Adipocyte (in vitro differentiated cells): ENCODE data around the gene IQCH.
"Not testable (repeated sequence)": the region's sequence is repeated elsewhere in the genome, so short reads cannot be mapped to it uniquely, and the experiment has no call there.

Experiments used
- DNase-seq: peaks from one replicate; pipeline ENCODE4 v3.0.0-alpha.2; 2015; ENCODE audit warnings: low read depth
- H3K27me3 ChIP-seq: replicated peaks from 2 replicates; pipeline ENCODE4 v1.7.0; 2013; ENCODE audit warnings: mild to moderate bottlenecking, low read length, moderate library complexity; ENCODE audit not compliant: control insufficient read depth, insufficient read depth
- H3K36me3 ChIP-seq: 2 replicates; pipeline ENCODE4 v1.7.0; 2013; ENCODE audit warnings: low read length, mild to moderate bottlenecking, moderate library complexity; ENCODE audit not compliant: control insufficient read depth, insufficient read depth, severe bottlenecking
- H3K4me1 ChIP-seq: 2 replicates; pipeline ENCODE4 v1.7.0; 2013; ENCODE audit warnings: mild to moderate bottlenecking, low read length, moderate library complexity; ENCODE audit not compliant: control insufficient read depth, insufficient read depth
- H3K4me3 ChIP-seq: 2 replicates; pipeline ENCODE4 v1.7.0; 2013; ENCODE audit warnings: mild to moderate bottlenecking, low read length, moderate library complexity
- H3K9ac ChIP-seq: 2 replicates; pipeline ENCODE4 v1.7.0; 2013; ENCODE audit warnings: mild to moderate bottlenecking, low read length, moderate library complexity
- H3K9me3 ChIP-seq: 2 replicates; pipeline ENCODE4 v1.7.0; 2013; ENCODE audit warnings: mild to moderate bottlenecking, low read length, moderate library complexity; ENCODE audit not compliant: control insufficient read depth

IQCH gene

DNA sequence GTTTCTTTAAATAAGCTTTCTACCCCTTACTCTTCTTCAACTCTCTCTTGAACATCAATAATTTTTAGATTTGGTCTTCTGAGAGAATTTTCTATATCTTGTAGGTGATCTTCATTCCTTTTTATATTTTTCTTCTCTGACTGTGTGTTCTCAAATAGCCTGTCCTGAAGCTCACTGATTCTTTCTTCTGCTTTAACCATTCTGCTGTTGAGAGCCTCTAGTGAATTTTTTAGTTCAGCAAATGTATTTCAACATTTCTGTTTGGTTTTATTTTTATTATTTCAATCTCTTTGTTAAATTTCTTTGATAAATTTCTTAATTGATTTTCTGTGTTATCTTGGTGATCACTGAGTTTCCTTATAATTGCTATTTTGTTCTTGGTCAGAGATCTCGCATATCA is 19.6 kb downstream of the IQCH start:
- Histone ChIP-seq H3K4me1 (no peaks in the 10 kb centered on the region), H3K9ac (no peak overlapping the region)

DNA sequence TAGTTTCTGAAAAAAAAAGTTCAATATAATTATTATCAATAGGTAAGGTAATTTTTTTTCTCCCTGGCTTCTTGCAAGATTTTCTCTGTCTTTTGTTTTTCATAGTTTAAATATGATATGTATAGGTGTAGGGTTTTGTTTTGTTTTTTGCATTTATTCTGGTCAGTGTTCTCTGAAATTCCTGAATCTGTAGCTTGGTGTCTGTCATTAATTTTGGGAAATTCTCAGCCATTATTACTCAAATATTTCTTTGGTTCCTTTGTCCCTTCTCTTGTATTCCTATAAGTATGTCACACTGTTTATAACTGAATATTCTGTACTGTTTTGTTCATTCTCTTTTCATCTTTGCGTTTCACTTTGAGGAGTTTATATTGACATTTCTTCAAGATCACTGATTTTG is 22.1 kb downstream of the IQCH start:
- no peak for DNase-seq
- no peak overlapping the region for H3K4me3 ChIP-seq
- H3K9ac ChIP-seq, result no peak overlapping the region
- no peaks in the 10 kb centered on the region for H3K36me3 ChIP-seq
- peaks cover 7% of the 10 kb centered on the region for H3K9me3 ChIP-seq
- no peaks in the 10 kb centered on the region for H3K27me3 ChIP-seq
- H3K4me1 ChIP-seq, result peaks cover 1% of the 10 kb centered on the region

More for the DNA sequence above, 19.6 kb downstream of the IQCH start:
- peaks cover 7% of the 10 kb centered on the region for H3K9me3 ChIP-seq
- H3K36me3 ChIP-seq, result no peaks in the 10 kb centered on the region
- DNase-seq, result no peak
- no peak overlapping the region for H3K4me3 ChIP-seq
- H3K27me3 ChIP-seq, result no peaks in the 10 kb centered on the region

DNA sequence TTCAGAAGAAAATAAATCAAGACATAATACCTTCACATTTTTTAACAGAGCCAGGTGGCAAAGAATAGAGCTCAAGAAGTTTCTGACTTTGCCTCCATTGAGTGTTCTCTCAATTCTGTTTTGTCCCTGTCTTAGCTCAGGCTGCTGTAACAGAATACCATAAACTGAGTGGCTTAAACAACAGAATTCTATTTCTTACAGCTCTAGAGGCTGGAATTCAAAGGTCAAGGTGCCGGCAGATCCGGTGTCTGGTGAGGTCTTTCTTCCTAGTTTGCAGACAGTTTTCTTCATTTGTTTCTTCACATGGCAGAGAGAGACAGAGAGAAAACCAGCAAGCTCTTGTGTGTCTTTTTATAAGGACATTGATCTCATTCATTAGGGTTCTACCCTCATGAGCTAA is 25.6 kb downstream of the IQCH start:
- no peaks in the 10 kb centered on the region for H3K27me3 ChIP-seq
- H3K9ac ChIP-seq, result no peak overlapping the region
- H3K36me3 ChIP-seq, result no peaks in the 10 kb centered on the region
- DNase-seq, result no peak
- H3K4me3 ChIP-seq, result no peak overlapping the region
- H3K4me1 ChIP-seq, result peaks cover 4% of the 10 kb centered on the region
- H3K9me3 ChIP-seq, result no peaks in the 10 kb centered on the region

DNA sequence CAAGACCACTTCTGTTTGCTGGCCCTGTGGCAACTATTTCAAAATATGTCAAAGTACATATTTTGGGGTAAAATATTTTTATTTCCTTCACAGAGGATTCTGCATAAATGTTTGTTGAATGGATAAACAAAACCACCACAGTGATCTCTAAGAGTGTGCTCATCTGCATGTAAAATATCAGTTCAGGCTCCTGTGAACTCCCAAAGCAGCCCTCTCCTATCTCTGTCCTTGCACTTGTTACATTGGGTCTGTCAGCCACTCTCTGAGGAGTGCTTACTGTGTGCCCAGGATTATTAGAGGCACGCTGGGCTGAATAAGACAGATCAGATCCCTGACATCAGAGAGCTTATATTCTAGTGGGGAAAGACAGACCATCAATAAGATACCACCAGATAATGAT is 27.1 kb downstream of the IQCH start:
- Histone ChIP-seq H3K27me3 (no peaks in the 10 kb centered on the region), H3K36me3 (no peaks in the 10 kb centered on the region)
- DNase-seq, result no peak

DNA sequence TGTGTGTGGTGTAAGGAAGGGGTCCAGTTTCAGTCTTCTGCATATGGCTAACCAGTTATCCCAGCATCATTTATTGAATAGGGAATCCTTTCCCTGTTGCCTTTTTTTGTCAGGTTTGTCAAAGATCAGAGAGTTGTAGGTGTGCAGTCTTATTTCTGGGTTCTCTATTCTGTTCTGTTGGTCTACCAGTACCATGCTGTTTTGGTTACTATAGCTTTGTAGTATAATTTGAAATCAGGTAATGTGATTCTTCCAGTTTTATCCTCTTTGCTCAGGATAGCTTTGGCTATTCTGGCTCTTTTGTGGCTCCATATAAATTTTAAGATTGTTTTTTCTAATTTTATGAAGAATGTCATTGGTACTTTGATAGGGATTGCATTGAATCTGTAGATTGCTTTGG is 31.0 kb downstream of the IQCH start:
- H3K4me1 ChIP-seq, H3K4me3 ChIP-seq, H3K36me3 ChIP-seq, H3K27me3 ChIP-seq, DNase-seq, H3K9ac ChIP-seq: not testable (repeated sequence)
- H3K9me3 ChIP-seq, result peaks cover 15% of the 10 kb centered on the region

More for the DNA sequence above, 27.1 kb downstream of the IQCH start:
- H3K4me3 ChIP-seq, result no peak overlapping the region
- H3K9ac ChIP-seq, result no peak overlapping the region
- peaks cover 8% of the 10 kb centered on the region for H3K9me3 ChIP-seq
- peaks cover 4% of the 10 kb centered on the region for H3K4me1 ChIP-seq

DNA sequence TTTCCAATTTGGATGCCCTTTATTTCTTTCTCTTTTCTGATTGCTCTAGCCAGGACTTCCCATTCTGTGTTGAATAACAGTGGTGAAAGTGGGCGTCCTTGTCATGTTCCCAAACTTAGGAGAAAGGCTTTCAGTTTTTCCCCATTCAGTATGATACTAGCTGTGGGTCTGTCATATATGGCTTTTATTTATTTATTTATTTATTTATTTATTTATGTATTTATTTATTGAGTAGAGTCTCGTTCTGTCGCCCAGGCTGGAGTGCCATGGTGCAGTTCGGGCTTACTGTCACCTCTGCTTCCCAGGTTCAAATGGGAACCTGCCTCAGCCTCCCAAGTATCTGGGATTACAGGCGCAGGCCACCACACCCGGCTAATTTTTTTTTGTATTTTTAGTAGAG is 31.8 kb downstream of the IQCH start:
- not testable (repeated sequence) for H3K27me3 ChIP-seq, H3K4me3 ChIP-seq, H3K4me1 ChIP-seq, H3K9ac ChIP-seq, H3K36me3 ChIP-seq, DNase-seq
- peaks cover 15% of the 10 kb centered on the region for H3K9me3 ChIP-seq

DNA sequence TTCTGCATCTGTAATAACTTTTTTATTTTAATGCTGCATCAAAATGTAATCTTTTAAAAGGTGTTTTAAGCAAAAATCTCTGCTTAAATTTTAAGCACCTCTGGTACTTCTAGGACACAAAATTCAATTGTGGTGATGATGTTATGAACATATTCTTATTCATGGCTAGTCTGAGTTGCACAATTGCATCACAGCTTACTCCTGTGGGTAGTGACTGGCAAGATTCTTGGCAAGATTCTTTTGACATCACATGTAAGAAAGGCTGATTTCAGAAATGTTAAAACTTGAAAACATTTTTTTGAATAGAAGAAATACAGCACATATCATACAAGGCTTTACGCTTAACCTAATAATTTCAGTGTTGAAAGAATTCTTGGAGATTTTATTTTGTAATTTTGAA is 35.7 kb downstream of the IQCH start:
- Histone ChIP-seq H3K27me3 (no peaks in the 10 kb centered on the region), H3K36me3 (no peaks in the 10 kb centered on the region), H3K4me3 (no peak overlapping the region), H3K9me3 (peaks cover 14% of the 10 kb centered on the region), H3K9ac (no peak overlapping the region), H3K4me1 (peaks cover 4% of the 10 kb centered on the region)
- DNase-seq, result peak; percentile 39

DNA sequence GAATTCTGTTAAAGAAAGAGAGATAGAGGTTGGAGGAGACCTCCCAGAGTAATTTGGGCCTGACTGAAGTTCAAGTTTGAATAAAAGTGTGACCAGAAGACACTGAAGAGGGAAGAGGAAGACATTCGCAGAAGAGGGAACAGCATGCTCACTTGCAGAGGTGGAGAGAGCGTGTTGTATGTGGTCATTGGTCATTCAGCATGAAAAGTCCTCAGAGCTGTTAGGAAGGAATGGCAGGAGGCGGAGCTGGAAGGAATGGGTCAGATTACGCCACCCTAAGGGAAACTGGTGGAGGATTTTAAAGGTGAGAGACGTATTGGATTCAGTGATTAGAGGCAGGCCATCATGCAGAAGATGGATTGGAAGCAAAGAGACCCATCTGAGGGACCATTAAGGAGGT is 41.6 kb downstream of the IQCH start:
- no peak for DNase-seq

DNA sequence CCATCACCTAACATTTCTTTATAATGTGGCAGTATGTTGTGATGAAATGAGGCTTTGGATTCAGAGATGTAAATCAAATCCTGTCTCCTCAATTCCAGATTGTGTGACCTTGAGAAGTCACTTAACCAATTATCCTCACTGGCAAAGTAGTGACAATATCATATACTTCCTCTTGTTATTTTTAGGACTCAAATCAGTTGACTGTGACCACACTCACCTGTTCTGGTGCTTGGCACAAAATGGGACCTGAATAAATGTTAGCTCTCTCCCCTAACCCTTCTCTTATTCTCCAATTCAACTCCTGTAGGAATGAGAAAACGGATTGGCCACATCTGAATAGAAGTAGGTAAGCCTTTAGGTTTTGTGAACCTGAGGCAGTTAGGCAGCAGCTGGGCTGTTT is 42.1 kb downstream of the IQCH start:
- Histone ChIP-seq H3K9ac (no peak overlapping the region), H3K27me3 (no peaks in the 10 kb centered on the region), H3K9me3 (no peaks in the 10 kb centered on the region), H3K36me3 (no peaks in the 10 kb centered on the region), H3K4me1 (peaks cover 10% of the 10 kb centered on the region), H3K4me3 (no peak overlapping the region)
- no peak for DNase-seq

More for the DNA sequence above, 41.6 kb downstream of the IQCH start:
- H3K36me3 ChIP-seq, result no peaks in the 10 kb centered on the region
- H3K4me1 ChIP-seq, result peaks cover 10% of the 10 kb centered on the region
- no peak overlapping the region for H3K4me3 ChIP-seq
- no peaks in the 10 kb centered on the region for H3K27me3 ChIP-seq
- no peaks in the 10 kb centered on the region for H3K9me3 ChIP-seq
- H3K9ac ChIP-seq, result no peak overlapping the region

DNA sequence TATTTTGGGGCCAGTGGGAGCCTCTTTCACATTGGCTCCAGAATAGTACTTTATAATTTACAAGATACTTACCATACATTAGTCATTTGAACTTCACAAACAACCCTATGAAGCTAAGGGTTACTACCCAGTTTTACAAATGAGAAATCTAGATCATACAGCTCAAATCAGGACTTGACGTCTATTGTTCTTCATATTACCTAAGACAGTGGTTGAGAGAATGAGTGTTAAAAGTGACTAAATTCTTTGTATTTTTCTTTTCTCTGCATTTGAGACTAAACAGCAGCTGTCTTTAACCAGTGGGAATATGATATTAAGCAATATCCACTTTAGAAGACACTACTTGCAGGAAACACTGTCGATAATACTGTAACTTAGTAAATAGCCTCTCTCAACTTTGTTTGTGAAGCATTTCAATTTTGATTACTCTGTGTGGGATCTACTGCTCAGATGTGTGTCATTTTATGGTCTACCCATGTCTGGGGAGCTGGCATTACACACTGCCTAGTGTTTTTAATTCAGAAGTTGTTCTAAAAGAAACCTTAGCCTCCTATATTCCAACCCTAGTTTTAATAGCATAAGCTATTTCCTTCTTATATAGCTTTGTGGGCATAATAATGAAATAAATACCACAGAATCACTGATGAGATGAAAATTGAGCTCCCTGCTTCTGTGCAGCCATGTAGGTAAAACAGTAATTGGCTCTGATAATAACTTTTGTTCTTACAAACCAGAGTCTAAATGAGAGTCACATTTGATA is 45.9 kb downstream of the IQCH start:
- Histone ChIP-seq H3K36me3 (no peaks in the 10 kb centered on the region), H3K9me3 (no peaks in the 10 kb centered on the region), H3K4me3 (no peak overlapping the region), H3K27me3 (no peaks in the 10 kb centered on the region), H3K4me1 (peaks cover 10% of the 10 kb centered on the region), H3K9ac (no peak overlapping the region)
- no peak for DNase-seq

DNA sequence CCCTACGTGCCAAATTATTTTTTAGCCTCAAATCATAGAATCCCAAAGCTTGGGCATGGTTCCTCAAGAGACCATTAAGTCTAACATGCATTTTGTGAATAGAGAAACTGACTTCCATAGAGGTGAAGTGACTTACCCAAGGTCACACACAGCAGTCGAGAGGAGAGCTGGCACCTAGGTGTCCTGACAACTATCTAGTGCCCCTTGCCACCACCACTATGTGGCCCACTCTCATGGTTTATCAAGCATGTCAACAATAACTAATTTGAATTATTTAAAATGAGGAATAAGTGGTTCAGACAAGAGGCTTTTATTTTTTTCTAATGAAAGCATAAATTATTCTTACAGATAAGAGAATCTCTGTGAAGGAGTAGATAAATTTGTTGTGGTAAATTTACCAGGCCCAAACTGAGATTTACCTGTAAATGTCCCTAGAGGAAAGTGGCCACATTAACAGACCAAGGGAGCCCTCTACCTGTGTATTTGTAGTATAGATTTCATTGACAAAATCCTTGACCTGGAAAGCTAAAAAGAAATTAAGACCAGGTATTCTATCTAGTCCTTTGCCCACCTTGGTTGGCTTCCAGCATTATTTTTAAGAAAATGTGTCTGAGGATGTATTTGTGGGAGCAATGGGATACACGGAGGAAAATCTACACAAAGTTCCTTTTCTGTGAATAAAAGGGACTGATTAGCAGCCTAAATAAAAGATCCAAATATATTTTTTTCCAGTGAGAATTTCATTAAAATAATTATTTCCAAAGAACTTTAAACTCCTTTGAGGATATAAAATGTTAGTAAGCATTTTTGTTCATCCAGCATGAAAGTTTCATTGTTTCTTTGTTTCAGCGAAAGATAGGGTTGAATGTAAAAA is 49.1 kb downstream of the IQCH start:
- no peaks in the 10 kb centered on the region for H3K36me3 ChIP-seq
- H3K4me1 ChIP-seq, result peaks cover 15% of the 10 kb centered on the region
- no peak overlapping the region for H3K9ac ChIP-seq
- H3K9me3 ChIP-seq, result no peaks in the 10 kb centered on the region
- no peak overlapping the region for H3K4me3 ChIP-seq
- no peaks in the 10 kb centered on the region for H3K27me3 ChIP-seq
- DNase-seq, result peak; percentile 41
